ENCODE measurements around the gene CACNA1C. TPM values are rescaled to one million over a fixed set of nuclear protein-coding genes. Genes with fewer than 3 reads are reported as not detected.

CACNA1C gene
- total RNA-seq, 4 donors from 2014 or later = 44.1 to 104 (median 49.4) TPM

GRCh38 chr12:2358986-2359658 is 306.3 kb downstream of the CACNA1C start:
- no peak for TF ChIP-seq POLR2A (IDR thresholded peaks at IDR 0.05; ENCODE audit: low read depth)
- TF ChIP-seq POLR2AphosphoS5 (IDR thresholded peaks at IDR 0.05) = no peak
- TF ChIP-seq, protein P1, sequence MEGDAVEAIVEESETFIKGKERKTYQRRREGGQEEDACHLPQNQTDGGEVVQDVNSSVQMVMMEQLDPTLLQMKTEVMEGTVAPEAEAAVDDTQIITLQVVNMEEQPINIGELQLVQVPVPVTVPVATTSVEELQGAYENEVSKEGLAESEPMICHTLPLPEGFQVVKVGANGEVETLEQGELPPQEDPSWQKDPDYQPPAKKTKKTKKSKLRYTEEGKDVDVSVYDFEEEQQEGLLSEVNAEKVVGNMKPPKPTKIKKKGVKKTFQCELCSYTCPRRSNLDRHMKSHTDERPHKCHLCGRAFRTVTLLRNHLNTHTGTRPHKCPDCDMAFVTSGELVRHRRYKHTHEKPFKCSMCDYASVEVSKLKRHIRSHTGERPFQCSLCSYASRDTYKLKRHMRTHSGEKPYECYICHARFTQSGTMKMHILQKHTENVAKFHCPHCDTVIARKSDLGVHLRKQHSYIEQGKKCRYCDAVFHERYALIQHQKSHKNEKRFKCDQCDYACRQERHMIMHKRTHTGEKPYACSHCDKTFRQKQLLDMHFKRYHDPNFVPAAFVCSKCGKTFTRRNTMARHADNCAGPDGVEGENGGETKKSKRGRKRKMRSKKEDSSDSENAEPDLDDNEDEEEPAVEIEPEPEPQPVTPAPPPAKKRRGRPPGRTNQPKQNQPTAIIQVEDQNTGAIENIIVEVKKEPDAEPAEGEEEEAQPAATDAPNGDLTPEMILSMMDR (IDR thresholded peaks at IDR 0.05) = no peak
- Histone ChIP-seq H3K4me1 (peaks cover 31 to 61% (median 37%) of the 10 kb centered on the region in 4 donors), H3K4me3 (no peak overlapping the region), H3K9me3 (no peaks in the 10 kb centered on the region), H3K36me3 (no peaks in the 10 kb centered on the region), H3K27me3 (no peaks in the 10 kb centered on the region), H3K27ac (replicated peaks in 1 of 4) (peak overlapping the region in 3 of 4 donors; percentile 17 to 69 (median 40))
- intact Hi-C loops (cut with DNase I) = no loop called here
- no peak for DNase-seq (ENCODE audit: extremely low spot score)
- 30% methylated on average over 8 of the region's 8 CpGs for WGBS

DNA sequence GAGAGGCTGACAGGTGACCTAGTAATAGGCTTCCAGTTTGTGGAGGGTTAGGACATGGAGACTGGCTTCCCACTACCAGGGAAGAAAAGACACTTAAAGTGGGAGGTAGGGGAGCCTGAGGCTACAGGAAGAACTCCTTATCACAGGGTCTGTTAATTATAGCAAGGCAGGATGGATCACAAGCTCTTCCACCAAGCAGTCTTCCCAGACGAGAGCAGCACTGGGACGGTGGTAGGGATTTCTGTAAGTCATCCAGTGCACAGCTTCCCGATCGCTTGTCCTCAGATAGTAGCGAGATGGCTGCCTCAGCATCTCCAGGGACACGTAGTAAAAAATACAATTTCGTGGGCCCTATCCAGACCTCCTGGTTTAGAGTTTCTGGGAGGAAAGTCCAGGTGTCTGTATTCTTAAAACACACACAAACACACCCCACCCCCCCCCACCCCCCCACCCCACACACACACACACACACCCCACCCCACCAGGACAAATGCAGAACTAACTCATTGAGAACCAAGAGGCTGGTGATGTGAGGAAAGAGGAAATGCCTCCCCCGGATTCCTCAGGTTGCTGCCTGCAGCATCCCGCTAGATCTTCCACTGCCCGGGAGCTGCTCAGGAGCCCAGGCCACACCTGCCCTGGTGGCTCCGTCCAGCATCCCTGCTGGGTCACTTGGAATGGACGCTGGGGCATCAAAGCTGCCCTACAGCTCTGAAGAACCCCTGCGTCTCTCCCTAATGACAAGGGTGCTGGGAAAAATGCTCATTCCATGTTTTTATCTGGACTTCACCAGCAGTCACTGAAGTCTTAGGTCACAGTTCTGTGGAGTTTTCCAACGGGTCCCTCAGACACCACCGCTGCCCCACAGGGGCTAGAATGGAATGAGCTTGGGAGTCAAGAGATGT is 307.2 kb downstream of the CACNA1C start:
- Histone ChIP-seq H3K4me3 (no peak overlapping the region), H3K27ac (replicated peaks in 1 of 4) (peak overlapping the region in 2 of 4 donors; percentile 33 to 40), H3K4me1 (peaks cover 23 to 52% (median 29%) of the 10 kb centered on the region in 4 donors), H3K9me3 (no peaks in the 10 kb centered on the region), H3K36me3 (no peaks in the 10 kb centered on the region), H3K27me3 (no peaks in the 10 kb centered on the region)
- 80% methylated on average over 11 of the region's 15 CpGs for WGBS
- DNase-seq (ENCODE audit: extremely low spot score) = no peak
- TF ChIP-seq, protein P1 (IDR thresholded peaks at IDR 0.05) = no peak
- TF ChIP-seq EP300 (IDR thresholded peaks at IDR 0.05) = no peak
- intact Hi-C loops (cut with DNase I) = no loop called here

DNA sequence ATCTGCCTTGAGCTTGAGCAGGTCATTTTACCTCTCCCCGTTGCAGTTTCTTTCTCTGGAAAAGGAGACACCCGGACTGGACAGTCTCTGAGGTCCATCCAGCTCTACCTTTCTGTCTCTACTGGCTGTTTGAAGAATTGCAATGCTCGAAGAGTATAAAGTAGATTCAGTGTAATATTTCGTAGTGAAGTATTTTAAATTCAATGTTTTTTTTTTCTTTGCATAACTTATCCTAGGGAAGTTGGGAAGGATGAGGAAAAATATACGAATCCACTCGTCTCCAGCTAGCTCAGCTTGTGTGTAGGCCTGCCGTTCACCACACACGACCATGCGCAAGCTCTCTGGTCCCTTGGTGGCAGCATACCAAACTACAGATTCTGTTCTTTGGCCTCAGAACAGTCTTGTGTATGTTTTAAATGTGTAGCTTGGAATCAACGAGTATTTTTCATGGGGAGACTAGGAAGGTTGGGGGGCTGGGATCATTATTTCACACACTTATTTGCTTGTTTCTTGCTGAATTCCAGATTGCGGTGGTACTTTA is 307.9 kb downstream of the CACNA1C start:
- DNase-seq (ENCODE audit: extremely low spot score) = no peak
- H3K9me3 ChIP-seq = no peaks in the 10 kb centered on the region
- H3K4me3 ChIP-seq = no peak overlapping the region
- 93% methylated on average over 11 of the region's 11 CpGs for WGBS
- TF ChIP-seq POLR2AphosphoS5 (IDR thresholded peaks at IDR 0.05) (no peak), EP300 (IDR thresholded peaks at IDR 0.05) (no peak)
- TF ChIP-seq, protein P1 (IDR thresholded peaks at IDR 0.05) = peak in 2 of 3 experiments; percentile 13 to 33
- peaks cover 22 to 45% (median 26%) of the 10 kb centered on the region in 4 donors for H3K4me1 ChIP-seq
- no peaks in the 10 kb centered on the region for H3K27me3 ChIP-seq
- intact Hi-C loops (cut with DNase I) = no loop called here
- no peak overlapping the region for H3K27ac ChIP-seq (replicated peaks in 1 of 4)
- no peaks in the 10 kb centered on the region for H3K36me3 ChIP-seq

GRCh38 chr12:2363836-2364609 is 311.2 kb downstream of the CACNA1C start:
- intact Hi-C loops (cut with DNase I) = no loop called here
- no peaks in the 10 kb centered on the region for H3K27me3 ChIP-seq
- H3K27ac ChIP-seq (replicated peaks in 1 of 4) = no peak overlapping the region
- no peaks in the 10 kb centered on the region for H3K9me3 ChIP-seq
- no peak for DNase-seq (ENCODE audit: extremely low spot score)
- 83% methylated on average over 10 of the region's 11 CpGs for WGBS
- TF ChIP-seq POLR2AphosphoS5 (IDR thresholded peaks at IDR 0.05) = no peak
- no peak for TF ChIP-seq POLR2A (IDR thresholded peaks at IDR 0.05; ENCODE audit: low read depth)
- TF ChIP-seq EP300 (IDR thresholded peaks at IDR 0.05) = no peak
- TF ChIP-seq, protein P1 (IDR thresholded peaks at IDR 0.05) = no peak
- no peaks in the 10 kb centered on the region for H3K36me3 ChIP-seq
- H3K4me3 ChIP-seq = no peak overlapping the region
- H3K4me1 ChIP-seq = peaks cover 6 to 13% (median 11%) of the 10 kb centered on the region in 4 donors
